ENCODE measurements around the gene NPEPPS. TPM values are rescaled to one million over a fixed set of nuclear protein-coding genes. Genes with fewer than 3 reads are reported as not detected.

Gene NPEPPS
- total and polyA plus RNA-seq, 2 of the 8 experiments (the other 6 are each of a cell fraction or from before 2014, with no cell fraction given) = 53.6 to 118 TPM

DNA sequence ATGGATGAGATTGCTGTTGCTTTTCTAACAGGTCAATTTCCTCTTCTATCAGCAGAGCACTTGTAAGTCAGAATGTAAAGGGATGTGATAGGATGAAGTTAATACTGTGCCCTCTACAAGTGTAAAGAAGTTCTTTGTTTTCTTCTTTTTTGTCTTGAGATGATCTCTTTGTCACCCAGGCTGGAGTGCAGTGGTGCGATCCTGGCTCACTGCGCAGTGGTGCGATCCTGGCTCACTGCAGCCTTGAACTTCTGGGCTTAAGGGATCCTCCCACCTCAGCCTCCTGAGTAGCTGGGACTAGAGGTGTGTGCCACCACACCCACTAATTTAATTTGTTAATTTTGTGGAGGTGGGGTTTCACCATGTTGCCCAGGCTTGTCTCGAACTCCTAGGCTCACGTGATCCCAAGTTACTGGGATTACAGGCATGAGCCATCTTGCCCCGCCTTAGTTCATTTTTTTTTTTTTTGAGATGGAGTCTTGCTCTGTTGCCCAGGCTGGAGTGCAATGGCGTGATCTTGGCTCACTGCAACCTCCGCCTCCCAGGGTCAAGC lies 97.2 kb downstream of the NPEPPS start:
- H3K23me2 ChIP-seq (ENCODE audit: low read depth, low read length) = no peaks in the 10 kb centered on the region
- no peak overlapping the region for H3K4me3 ChIP-seq (ENCODE audit: extremely low read depth in 1 of 4, insufficient read depth in 2 of 4, low read depth in 3 of 4, low read length in 4 of 4)
- H4K5ac ChIP-seq (ENCODE audit: insufficient read length, low read depth, low read length) = no peak overlapping the region
- H3K9me3 ChIP-seq (ENCODE audit: insufficient read depth in 2 of 2, low read depth in 1 of 2, low read length in 1 of 2) = no peaks in the 10 kb centered on the region
- no peak overlapping the region for H3K56ac ChIP-seq (replicated peaks; ENCODE audit: insufficient read length, low read depth, low read length)
- no peak overlapping the region for H2BK12ac ChIP-seq (ENCODE audit: low read depth, low read length)
- WGBS, 2 experiments (ENCODE audit: extremely low coverage in 1 of 2, insufficient coverage in 1 of 2, insufficient read length in 1 of 2, insufficient replicate concordance in 2 of 2, low coverage in 1 of 2, low lambda C conversion rate in 2 of 2, missing lambda C conversion rate in 1 of 2) = 95% methylated on average over 8 of the region's 8 CpGs; no CpG with 5 or more reads in 1 of the 2 experiments
- H3K18ac ChIP-seq (ENCODE audit: extremely low read depth, low read length) = no peak overlapping the region
- H3K4me1 ChIP-seq (replicated peaks in 1 of 4; ENCODE audit: control insufficient read depth in 3 of 4, insufficient read depth in 4 of 4, low read length in 3 of 4) = no peaks in the 10 kb centered on the region
- H3K27me3 ChIP-seq (replicated peaks in 1 of 4; ENCODE audit: control insufficient read depth in 3 of 4, extremely low read depth in 1 of 4, insufficient read depth in 3 of 4, low read length in 3 of 4) = no peaks in the 10 kb centered on the region
- H3K27ac ChIP-seq (ENCODE audit: low read depth, low read length) = no peak overlapping the region
- no peaks in the 10 kb centered on the region for H3K79me1 ChIP-seq (ENCODE audit: low read depth, low read length)
- POLR2A ChIA-PET (ENCODE audit: partially characterized antibody) = interaction anchor here (0.6 to 1.3 kb wide), 3 partner anchors 12 to 892 kb away, joined by 3 to 7 read pairs (median 5); partner anchors contain the start of gene KPNB1
- no peak overlapping the region for H2BK20ac ChIP-seq (ENCODE audit: low read length)
- no peak for DNase-seq (ENCODE audit: low read depth in 1 of 2, low spot score in 2 of 2)
- no peak overlapping the region for H2BK5ac ChIP-seq (ENCODE audit: low read depth, low read length)
- peaks cover 0 to 5% (median 0%) of the 10 kb centered on the region in 4 experiments; a peak in 2 of 8 replicates for H3K36me3 ChIP-seq (ENCODE audit: control insufficient read depth in 2 of 4, insufficient read depth in 4 of 4, low read length in 3 of 4)
- H2AFZ ChIP-seq (ENCODE audit: low read length) = no peak overlapping the region
- H2BK15ac ChIP-seq (ENCODE audit: low read length) = no peak overlapping the region
- H4K20me1 ChIP-seq (replicated peaks in 1 of 2; ENCODE audit: control insufficient read depth in 1 of 2, insufficient read depth in 2 of 2, low read length in 2 of 2) = no peaks in the 10 kb centered on the region
- H3K4me2 ChIP-seq (ENCODE audit: insufficient read depth in 1 of 2, low read depth in 2 of 2, low read length in 2 of 2) = no peak overlapping the region
- no peak overlapping the region for H3K14ac ChIP-seq (ENCODE audit: insufficient read length)
- H3K23ac ChIP-seq (ENCODE audit: insufficient read length) = no peak overlapping the region
- H3K79me2 ChIP-seq (ENCODE audit: control insufficient read depth in 1 of 2, insufficient read depth in 2 of 2, low read length in 2 of 2) = no peaks in the 10 kb centered on the region
- FAIRE-seq = no peak
- H4K91ac ChIP-seq (replicated peaks; ENCODE audit: insufficient read length, low read length) = no peak overlapping the region
- H3K4ac ChIP-seq (replicated peaks; ENCODE audit: insufficient read length, low read depth, low read length) = no peak overlapping the region
- no peak overlapping the region for H2AK5ac ChIP-seq (ENCODE audit: low read depth, low read length)
- CTCF ChIA-PET (ENCODE audit: partially characterized antibody) = interaction anchor here (1.0 to 2.5 kb wide), 2 partner anchors 10 to 14 kb away, joined by 5 to 10 read pairs; no protein-coding TSS in a partner anchor
- H2BK120ac ChIP-seq (replicated peaks; ENCODE audit: low read depth, low read length) = no peak overlapping the region
- H4K8ac ChIP-seq (ENCODE audit: extremely low read depth, insufficient read depth, low read length) = no peak overlapping the region
- no peak overlapping the region for H3K9ac ChIP-seq (replicated peaks in 1 of 4; ENCODE audit: extremely low read depth in 1 of 4, low read depth in 3 of 4, low read length in 3 of 4)

All from H1 (cell line).